AG10803 (cell line): Measurements from ENCODE around the gene MYCBPAP.

Source experiments
- DNase-seq: peaks from one replicate; pipeline ENCODE4 v3.0.0; 2010; ENCODE audit warnings: low read depth
- H3K4me3 ChIP-seq: 2 replicates; pipeline ENCODE4 v1.5.1; 2011; ENCODE audit warnings: mild to moderate bottlenecking, low read length, control low read depth
- TF ChIP-seq, protein P1 (sequence below): conservative IDR thresholded peaks from 2 replicates; pipeline ENCODE4 v1.5.1; 2011; ENCODE audit warnings: mild to moderate bottlenecking, low read length, control low read depth, inconsistent platforms

MYCBPAP gene

GRCh38 chr17:50545311-50545710 lies 37.1 kb downstream of the MYCBPAP start:
- H3K4me3 ChIP-seq: no peak overlapping the region
- TF ChIP-seq, protein P1, sequence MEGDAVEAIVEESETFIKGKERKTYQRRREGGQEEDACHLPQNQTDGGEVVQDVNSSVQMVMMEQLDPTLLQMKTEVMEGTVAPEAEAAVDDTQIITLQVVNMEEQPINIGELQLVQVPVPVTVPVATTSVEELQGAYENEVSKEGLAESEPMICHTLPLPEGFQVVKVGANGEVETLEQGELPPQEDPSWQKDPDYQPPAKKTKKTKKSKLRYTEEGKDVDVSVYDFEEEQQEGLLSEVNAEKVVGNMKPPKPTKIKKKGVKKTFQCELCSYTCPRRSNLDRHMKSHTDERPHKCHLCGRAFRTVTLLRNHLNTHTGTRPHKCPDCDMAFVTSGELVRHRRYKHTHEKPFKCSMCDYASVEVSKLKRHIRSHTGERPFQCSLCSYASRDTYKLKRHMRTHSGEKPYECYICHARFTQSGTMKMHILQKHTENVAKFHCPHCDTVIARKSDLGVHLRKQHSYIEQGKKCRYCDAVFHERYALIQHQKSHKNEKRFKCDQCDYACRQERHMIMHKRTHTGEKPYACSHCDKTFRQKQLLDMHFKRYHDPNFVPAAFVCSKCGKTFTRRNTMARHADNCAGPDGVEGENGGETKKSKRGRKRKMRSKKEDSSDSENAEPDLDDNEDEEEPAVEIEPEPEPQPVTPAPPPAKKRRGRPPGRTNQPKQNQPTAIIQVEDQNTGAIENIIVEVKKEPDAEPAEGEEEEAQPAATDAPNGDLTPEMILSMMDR: no peak
- no peak for DNase-seq

DNA sequence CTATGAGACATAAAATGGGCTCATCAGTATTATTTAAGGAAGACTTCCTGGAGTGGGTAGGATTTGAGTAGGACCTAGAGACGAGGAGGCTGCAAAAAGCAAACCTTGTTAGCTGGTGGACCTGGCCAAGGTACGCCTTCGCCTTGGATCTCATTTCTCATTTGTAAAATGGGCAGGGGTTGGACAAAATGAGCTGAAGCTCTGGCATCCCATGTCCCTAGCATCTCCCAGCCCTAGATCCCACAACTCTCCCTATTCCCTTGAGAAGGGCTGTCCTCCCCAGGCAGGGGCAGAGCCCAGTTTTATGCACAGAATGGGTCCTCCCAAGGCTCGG lies 38.4 kb downstream of the MYCBPAP start:
- DNase-seq: no peak
- 0 out of 2 replicates have a peak overlapping the region, but pooled peaks have one; percentile 22 for H3K4me3 ChIP-seq
- TF ChIP-seq, protein P1: no peak

- peak; percentile 90 for DNase-seq
- peak within 1 kb of the TSS; percentile 71 for H3K4me3 ChIP-seq
- TF ChIP-seq, protein P1: peak; percentile 82
Measured at GRCh38 chr17:50547035-50547735, 38.9 kb downstream of the MYCBPAP start, which contains the start of gene SPATA20. Gene SPATA20, plus strand, starts transcription at chr17:50547174. Its CDS starts 35 bp downstream, at chr17:50547209.

DNA sequence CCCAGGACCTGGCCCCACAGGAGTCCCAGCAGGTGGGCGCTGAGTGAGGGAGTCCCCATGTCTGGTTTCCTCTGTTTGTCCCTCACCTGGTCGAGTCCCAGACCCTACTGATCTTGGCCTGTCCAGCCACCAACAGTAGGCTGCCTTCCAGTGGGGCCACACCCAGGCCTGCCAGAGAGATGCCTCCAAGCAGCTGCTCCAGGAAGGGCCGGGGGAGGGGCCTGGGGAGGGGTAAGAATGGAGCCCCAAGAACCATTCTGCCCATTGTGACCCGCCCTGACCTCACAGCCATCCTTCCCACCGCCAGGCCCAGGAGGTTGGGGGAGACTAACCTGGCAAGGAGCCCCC lies 39.5 kb downstream of the MYCBPAP start:
- TF ChIP-seq, protein P1: no peak
- no peak for DNase-seq
- H3K4me3 ChIP-seq: peak overlapping the region; percentile 71

- TF ChIP-seq, protein P1: no peak
- no peak overlapping the region for H3K4me3 ChIP-seq
- no peak for DNase-seq
Measured at GRCh38 chr17:50548831-50549230, 40.6 kb downstream of the MYCBPAP start.

- DNase-seq: no peak
- TF ChIP-seq, protein P1: no peak
- H3K4me3 ChIP-seq: no peak overlapping the region
Measured at GRCh38 chr17:50549256-50549941, 41.2 kb downstream of the MYCBPAP start.

DNA sequence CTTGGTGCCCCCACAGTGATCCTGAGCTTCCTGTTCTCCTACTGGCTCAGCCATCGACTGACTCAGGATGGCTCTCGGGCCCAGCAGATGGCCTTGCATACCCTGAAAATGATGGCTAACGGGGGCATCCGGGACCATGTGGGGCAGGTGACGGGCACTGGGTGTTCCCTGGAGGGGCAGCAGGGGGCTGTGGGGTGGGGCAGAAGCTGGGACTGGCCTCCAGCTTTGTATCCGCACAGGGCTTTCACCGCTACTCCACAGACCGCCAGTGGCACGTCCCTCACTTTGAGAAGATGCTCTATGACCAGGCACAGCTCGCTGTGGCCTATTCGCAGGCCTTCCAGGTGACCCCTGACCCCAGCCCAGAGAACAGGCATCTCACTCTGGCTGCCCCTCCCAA lies 41.7 kb downstream of the MYCBPAP start:
- TF ChIP-seq, protein P1: no peak
- no peak overlapping the region for H3K4me3 ChIP-seq
- DNase-seq: no peak
